Measurements from ENCODE around the gene CATSPER1. TPM values are rescaled to one million over a fixed set of nuclear protein-coding genes. Genes with fewer than 3 reads are reported as not detected.

CATSPER1 gene
- total RNA-seq, result 1 to 10 TPM in 1 of 8 experiments, under 1 TPM in 4, not detected in 3; 0.21 to 3.1 (median 0.35) TPM

GRCh38 chr11:66026017-66026529, at the start of gene CATSPER1:
Gene CATSPER1, minus strand, starts transcription at chr11:66026479. Its CDS starts 100 bp downstream, at chr11:66026379.
- ATAC-seq (replicated peaks in 6 of 8), result no peak
- WGBS, 10 experiments, result 50 to 93% (median 80%) methylated on average over 1 to 14 of the region's 18 CpGs; no CpG with 5 or more reads in 3 of the 10 experiments
- no peak within 1 kb of the TSS for H3K4me3 ChIP-seq
- H3K27ac ChIP-seq, result no peak within 1 kb of the TSS
- in situ Hi-C loops (cut with MboI; ENCODE audit: low pct_unique_long_range_greater_than_20kb in 2 of 9, low sequenced_read_pairs in 9 of 9, unreplicated experiment in 9 of 9), result no loop called here
- H3K4me1 ChIP-seq (replicated peaks in 1 of 2), result no peaks in the 10 kb centered on the region

GRCh38 chr11:66075273-66075672, 49.0 kb upstream of the CATSPER1 start:
- Histone ChIP-seq H3K4me1 (replicated peaks in 1 of 2) (peaks cover 9 to 13% of the 10 kb centered on the region in 2 donors), H3K27ac (no peak overlapping the region), H3K4me3 (no peak overlapping the region)
- ATAC-seq (replicated peaks in 6 of 8), result no peak
- WGBS, 10 experiments, result 89 to 100% (median 100%) methylated on average over 1 to 4 of the region's 4 CpGs; no CpG with 5 or more reads in 2 of the 10 experiments
- in situ Hi-C loops (cut with MboI; ENCODE audit: low pct_unique_long_range_greater_than_20kb in 2 of 9, low sequenced_read_pairs in 9 of 9, unreplicated experiment in 9 of 9), result no loop called here

DNA sequence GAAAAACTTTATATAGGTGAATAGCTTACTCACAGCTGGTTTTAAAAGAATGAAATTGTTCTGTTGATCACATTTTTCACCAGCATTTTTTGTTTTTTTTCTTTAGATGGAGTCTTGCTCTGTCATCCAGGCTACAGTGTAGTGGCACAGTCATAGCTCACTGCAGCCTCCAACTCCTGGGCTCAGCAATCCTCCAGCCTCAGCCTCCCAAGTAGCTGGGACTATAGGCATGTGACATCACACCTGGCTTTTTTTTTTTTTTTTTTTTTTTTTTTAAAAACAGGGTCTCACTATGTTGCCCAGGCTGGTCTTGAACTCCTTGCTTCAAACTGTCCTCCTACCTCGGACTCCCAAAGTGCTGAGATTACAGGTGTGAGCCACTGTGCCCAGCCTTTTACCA, 47.4 kb upstream of the CATSPER1 start:
- Histone ChIP-seq H3K27ac (no peak overlapping the region), H3K4me3 (no peak overlapping the region), H3K4me1 (replicated peaks in 1 of 2) (peaks cover 16 to 17% of the 10 kb centered on the region in 2 donors)
- ATAC-seq (replicated peaks in 6 of 8), result no peak
- in situ Hi-C loops (cut with MboI; ENCODE audit: low pct_unique_long_range_greater_than_20kb in 2 of 9, low sequenced_read_pairs in 9 of 9, unreplicated experiment in 9 of 9), result no loop called here
- 93 to 100% (median 100%) methylated on average over 1 of the region's 1 CpG; no CpG with 5 or more reads in 6 of the 10 experiments for WGBS, 10 experiments

GRCh38 chr11:66072518-66072917, 46.2 kb upstream of the CATSPER1 start:
- H3K4me1 ChIP-seq (replicated peaks in 1 of 2), result peaks cover 16 to 17% of the 10 kb centered on the region in 2 donors
- ATAC-seq (replicated peaks in 6 of 8), result no peak
- in situ Hi-C loops (cut with MboI; ENCODE audit: low pct_unique_long_range_greater_than_20kb in 2 of 9, low sequenced_read_pairs in 9 of 9, unreplicated experiment in 9 of 9), result no loop called here
- no peak overlapping the region for H3K4me3 ChIP-seq
- 51 to 100% (median 86%) methylated on average over 1 to 6 of the region's 8 CpGs; no CpG with 5 or more reads in 3 of the 10 experiments for WGBS, 10 experiments
- no peak overlapping the region for H3K27ac ChIP-seq

DNA sequence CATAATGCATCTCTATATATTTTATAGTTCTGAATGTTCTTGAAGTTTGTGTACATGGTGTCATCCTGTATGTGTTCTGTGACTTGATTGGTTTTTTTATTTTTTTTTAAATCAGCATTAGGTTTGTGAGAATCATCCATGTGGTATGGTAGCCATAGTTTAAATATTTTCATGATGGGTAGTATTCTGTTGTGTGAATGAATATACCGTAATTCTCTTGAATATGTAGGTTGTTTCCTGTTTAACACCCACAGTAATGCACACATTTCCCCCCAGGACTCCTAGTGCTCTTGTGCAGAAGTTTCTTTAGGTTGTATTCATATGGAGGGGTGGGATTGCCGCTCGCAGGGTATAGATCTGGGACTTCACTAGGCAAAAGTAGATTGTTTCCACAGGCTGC, 45.8 kb upstream of the CATSPER1 start:
- Histone ChIP-seq H3K27ac (no peak overlapping the region), H3K4me3 (peak overlapping the region in 1 of 5 donors; percentile 57), H3K4me1 (replicated peaks in 1 of 2) (peaks cover 16 to 17% of the 10 kb centered on the region in 2 donors)
- in situ Hi-C loops (cut with MboI; ENCODE audit: low pct_unique_long_range_greater_than_20kb in 2 of 9, low sequenced_read_pairs in 9 of 9, unreplicated experiment in 9 of 9), result no loop called here
- ATAC-seq (replicated peaks in 6 of 8), result no peak
- WGBS, 10 experiments, result 0 to 100% (median 82%) methylated on average over 1 to 3 of the region's 3 CpGs; no CpG with 5 or more reads in 2 of the 10 experiments

DNA sequence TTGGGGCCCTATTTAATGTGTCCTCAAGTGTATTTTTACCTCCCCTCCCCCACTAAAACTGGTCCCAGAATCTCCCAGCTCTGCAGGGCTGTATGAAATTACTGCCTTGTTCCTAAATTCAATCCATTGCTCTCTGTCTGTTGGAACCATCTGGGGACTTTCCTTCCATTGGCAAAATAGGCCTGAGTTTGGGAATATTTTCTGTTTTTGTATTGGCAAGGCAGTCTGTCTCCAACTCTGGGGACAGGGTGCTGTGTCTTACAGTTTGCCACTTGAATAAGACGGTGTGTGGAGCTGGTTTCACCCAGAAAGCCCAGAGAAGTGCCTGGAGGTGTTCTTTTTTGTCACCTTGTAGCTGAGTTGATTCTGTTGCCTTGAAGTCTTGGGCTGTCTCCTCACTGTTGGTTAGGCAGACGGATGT, 45.1 kb upstream of the CATSPER1 start:
- in situ Hi-C loops (cut with MboI; ENCODE audit: low pct_unique_long_range_greater_than_20kb in 2 of 9, low sequenced_read_pairs in 9 of 9, unreplicated experiment in 9 of 9), result no loop called here
- peaks cover 16 to 17% of the 10 kb centered on the region in 2 donors for H3K4me1 ChIP-seq (replicated peaks in 1 of 2)
- no peak for ATAC-seq (replicated peaks in 6 of 8)
- WGBS, 10 experiments, result 0 to 100% (median 67%) methylated on average over 1 to 2 of the region's 2 CpGs; no CpG with 5 or more reads in 3 of the 10 experiments
- H3K27ac ChIP-seq, result no peak overlapping the region
- peak overlapping the region; percentile 57 to 86 (median 75) for H3K4me3 ChIP-seq

DNA sequence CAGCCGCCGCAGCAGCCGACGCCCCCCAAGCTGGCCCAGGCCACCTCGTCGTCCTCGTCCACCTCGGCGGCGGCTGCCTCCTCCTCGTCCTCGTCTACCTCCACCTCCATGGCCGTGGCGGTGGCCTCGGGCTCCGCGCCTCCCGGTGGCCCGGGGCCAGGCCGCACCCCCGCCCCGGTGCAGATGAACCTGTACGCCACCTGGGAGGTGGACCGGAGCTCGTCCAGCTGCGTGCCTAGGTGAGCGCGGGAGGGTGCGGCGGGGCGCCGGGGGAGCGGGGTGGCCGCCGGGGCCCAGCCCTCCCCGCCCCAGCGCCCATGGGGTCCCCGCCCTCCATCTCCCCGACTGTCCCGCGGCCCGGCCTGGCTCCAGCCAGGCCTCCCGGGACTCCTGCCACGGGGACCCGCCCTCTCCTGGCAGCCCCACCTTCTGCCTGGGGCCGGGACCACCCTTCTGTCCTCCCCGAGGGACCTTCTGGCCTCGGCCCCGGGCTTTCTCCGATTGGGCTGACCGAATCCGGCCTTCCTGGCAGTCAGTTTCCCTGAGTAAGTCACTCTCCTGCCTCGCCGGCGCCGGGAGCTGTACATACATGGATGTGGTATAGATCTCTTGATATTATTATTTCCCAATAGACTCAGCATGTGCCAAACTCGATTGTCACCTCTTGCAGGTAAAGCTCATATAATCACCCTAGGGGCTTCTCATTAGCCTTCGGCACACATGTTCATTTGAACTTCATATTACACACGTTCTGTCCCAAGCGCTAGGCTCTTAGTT, 44.5 kb upstream of the CATSPER1 start:
- ATAC-seq (replicated peaks in 6 of 8), result peak; percentile 27 to 50 (median 36)
- H3K4me1 ChIP-seq (replicated peaks in 1 of 2), result peaks cover 16 to 17% of the 10 kb centered on the region in 2 donors
- in situ Hi-C loops (cut with MboI; ENCODE audit: low pct_unique_long_range_greater_than_20kb in 2 of 9, low sequenced_read_pairs in 9 of 9, unreplicated experiment in 9 of 9), result no loop called here
- peak overlapping the region; percentile 25 to 70 for H3K27ac ChIP-seq
- 0 to 80% (median 23%) methylated on average over 1 to 10 of the region's 60 CpGs; no CpG with 5 or more reads in 2 of the 10 experiments for WGBS, 10 experiments
- peak overlapping the region; percentile 57 to 86 (median 75) for H3K4me3 ChIP-seq

DNA sequence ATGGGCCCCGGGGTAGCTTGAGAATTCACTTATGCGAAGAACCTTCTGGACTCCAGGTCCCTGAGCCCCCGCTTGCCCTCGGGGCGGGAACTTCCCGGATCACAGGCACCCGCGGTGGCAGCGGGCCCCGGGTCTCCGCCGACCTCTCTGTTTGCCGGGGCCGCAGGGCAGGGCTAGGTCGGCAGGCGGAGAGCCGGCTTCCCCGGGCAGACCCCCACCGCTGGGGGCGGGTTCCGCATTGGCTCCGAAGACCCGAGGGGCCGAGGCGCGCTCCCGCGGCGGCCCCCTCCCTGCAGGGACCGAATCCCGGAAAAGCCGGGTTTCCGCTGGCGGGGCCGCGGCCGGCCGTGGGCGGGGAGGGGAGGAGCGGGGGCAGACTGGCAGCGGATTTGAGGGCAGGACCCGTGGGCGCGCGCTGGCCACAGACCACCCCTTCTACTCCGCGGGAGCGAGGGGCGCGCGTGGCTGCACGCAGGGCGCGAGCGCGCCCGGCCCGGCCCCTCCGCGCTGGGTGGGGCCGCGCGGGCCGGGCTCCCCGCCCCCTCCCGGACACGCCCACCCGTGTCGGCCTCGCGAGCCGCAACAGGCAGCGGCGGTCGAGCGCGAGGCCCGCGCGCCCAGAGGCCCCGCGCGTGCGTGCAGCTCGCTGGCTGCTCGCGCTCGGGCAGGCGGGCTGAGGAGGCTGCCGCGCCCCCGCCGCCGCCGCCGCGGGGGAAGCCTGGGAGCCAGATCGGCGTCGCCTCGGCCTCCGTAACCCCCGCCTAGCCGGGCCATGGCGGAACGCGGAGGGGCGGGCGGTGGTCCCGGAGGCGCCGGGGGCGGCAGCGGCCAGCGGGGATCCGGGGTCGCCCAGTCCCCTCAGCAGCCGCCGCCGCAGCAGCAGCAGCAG, 43.7 kb upstream of the CATSPER1 start, which contains the start of gene PACS1:
Gene PACS1 (plus strand): TSS at position 558 of the 889 bp plus-strand sequence. CDS start 215 bp downstream, at position 773.
- 3 to 22% methylated on average over 5 to 7 of the region's 120 CpGs; no CpG with 5 or more reads in 8 of the 10 experiments for WGBS, 10 experiments
- Histone ChIP-seq H3K27ac (peak within 1 kb of the TSS; percentile 25 to 70), H3K4me3 (peak within 1 kb of the TSS; percentile 57 to 86 (median 75)), H3K4me1 (replicated peaks in 1 of 2) (peaks cover 16 to 17% of the 10 kb centered on the region in 2 donors)
- in situ Hi-C loops (cut with MboI; ENCODE audit: low pct_unique_long_range_greater_than_20kb in 2 of 9, low sequenced_read_pairs in 9 of 9, unreplicated experiment in 9 of 9), result no loop called here
- ATAC-seq (replicated peaks in 6 of 8), result peak; percentile 66 to 88 (median 79)

DNA sequence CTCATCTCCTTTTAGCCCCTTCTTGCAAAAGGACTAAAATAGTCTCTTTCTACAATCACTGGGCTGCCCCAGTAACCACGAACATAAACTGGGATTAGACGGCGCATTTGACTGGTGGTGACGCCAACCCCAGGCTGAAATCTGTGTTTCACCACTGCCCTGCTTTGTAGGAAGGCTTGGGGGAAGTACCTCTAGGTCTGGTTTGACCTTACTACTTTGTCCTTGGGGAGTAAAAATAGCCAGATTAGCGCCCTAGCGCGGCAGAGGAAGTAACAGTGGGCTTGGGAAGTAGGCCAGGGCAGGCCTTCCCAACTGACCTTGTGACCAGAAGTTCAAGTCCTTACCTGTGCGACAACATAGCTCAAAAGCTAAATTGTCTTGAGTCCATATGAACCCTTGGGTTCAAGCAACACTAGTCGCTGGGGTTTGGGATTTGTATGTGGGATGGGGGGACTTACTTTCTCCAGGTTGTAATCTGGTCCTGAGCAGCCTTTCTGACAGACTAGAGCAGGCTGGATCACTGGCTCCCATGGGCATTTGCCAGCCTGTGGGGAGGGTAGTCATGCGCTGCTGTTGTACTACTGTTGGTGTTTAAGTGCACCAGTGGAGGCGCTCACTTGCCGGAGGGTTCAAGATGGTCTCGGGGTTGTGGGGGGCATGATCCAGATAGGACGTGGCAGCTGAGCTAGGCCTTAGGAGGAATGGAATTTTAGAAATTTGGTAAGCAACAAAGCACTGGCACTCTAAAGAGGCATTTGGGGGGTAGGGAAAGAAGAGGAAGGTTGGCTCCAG, 42.8 kb upstream of the CATSPER1 start:
- ATAC-seq (replicated peaks in 6 of 8), result peak in 6 of 8 experiments; percentile 1 to 4 (median 2)
- in situ Hi-C loops (cut with MboI; ENCODE audit: low pct_unique_long_range_greater_than_20kb in 2 of 9, low sequenced_read_pairs in 9 of 9, unreplicated experiment in 9 of 9), result no loop called here
- Histone ChIP-seq H3K27ac (peak overlapping the region; percentile 25 to 70), H3K4me3 (peak overlapping the region; percentile 57 to 86 (median 75)), H3K4me1 (replicated peaks in 1 of 2) (peaks cover 16 to 17% of the 10 kb centered on the region in 2 donors)
- 35 to 93% (median 78%) methylated on average over 1 to 7 of the region's 14 CpGs; no CpG with 5 or more reads in 3 of the 10 experiments for WGBS, 10 experiments

GRCh38 chr11:66068154-66068821, 42.0 kb upstream of the CATSPER1 start:
- peak; percentile 5 to 49 (median 22) for ATAC-seq (replicated peaks in 6 of 8)
- WGBS, 10 experiments, result 27 to 94% (median 72%) methylated on average over 3 to 12 of the region's 17 CpGs; no CpG with 5 or more reads in 3 of the 10 experiments
- peaks cover 16 to 17% of the 10 kb centered on the region in 2 donors for H3K4me1 ChIP-seq (replicated peaks in 1 of 2)
- no peak overlapping the region for H3K27ac ChIP-seq
- no peak overlapping the region for H3K4me3 ChIP-seq
- in situ Hi-C loops (cut with MboI; ENCODE audit: low pct_unique_long_range_greater_than_20kb in 2 of 9, low sequenced_read_pairs in 9 of 9, unreplicated experiment in 9 of 9), result no loop called here

DNA sequence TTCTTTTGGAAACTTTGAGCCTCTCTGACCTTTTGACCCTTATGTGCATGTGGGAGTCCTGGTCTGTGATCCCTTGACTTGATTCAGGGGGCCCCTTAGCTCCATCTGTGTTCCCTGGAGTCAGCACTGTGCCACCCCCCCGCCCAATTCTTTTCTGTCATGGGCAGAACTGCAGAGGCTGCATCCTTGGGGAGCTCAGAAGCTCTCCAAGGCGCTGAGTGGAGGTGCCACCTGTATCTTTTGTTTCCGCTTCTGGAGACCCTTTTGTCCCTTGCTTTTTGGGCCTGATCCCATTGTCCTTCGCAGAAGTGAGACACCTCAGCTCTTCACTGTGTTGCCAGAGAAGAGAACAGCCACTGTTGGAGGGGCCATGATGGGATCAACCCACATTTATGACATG, 41.4 kb upstream of the CATSPER1 start:
- ATAC-seq (replicated peaks in 6 of 8), result no peak
- H3K4me3 ChIP-seq, result no peak overlapping the region

More for the DNA sequence above, 41.4 kb upstream of the CATSPER1 start:
- H3K27ac ChIP-seq, result no peak overlapping the region
- 50 to 94% (median 78%) methylated on average over 1 to 3 of the region's 4 CpGs; no CpG with 5 or more reads in 4 of the 10 experiments for WGBS, 10 experiments
- in situ Hi-C loops (cut with MboI; ENCODE audit: low pct_unique_long_range_greater_than_20kb in 2 of 9, low sequenced_read_pairs in 9 of 9, unreplicated experiment in 9 of 9), result no loop called here
- peaks cover 15 to 16% of the 10 kb centered on the region in 2 donors for H3K4me1 ChIP-seq (replicated peaks in 1 of 2)
